ENCODE measurements around the gene PRMT1.

PRMT1 gene

GRCh38 chr19:49730166-49730565 lies 53.1 kb downstream of the PRMT1 start:
- H3K4me3 ChIP-seq (ENCODE audit: low read depth, low read length), result no peak overlapping the region
- no peak for DNase-seq (ENCODE audit: low read depth)
- TF ChIP-seq CTCF (IDR thresholded peaks at IDR 0.05; ENCODE audit: low read depth, low read length, missing control alignments), result no peak

Data from GM12864 (cell line).